ENCODE measurements around the gene ZFYVE27.

DNA sequence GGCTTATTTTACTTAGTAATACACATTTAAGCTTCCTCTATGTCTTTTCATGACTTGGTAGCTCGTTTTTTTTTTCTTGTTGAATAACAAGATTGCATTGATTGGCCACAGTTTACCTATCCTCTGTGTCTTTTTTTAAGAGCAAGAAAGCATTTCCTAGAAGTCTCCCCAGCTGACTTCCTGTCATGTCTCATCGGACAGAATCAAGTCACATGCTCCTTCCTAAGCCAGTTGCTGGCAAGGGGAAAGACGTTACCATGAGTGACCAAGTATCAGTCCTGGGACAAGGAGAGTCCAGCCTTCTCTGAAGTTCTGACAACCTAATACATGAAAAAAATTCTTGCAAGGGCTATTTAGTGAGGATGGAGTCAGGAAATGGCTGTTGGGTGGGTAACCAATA is 59.7 kb downstream of the ZFYVE27 start:
- TF ChIP-seq, protein P1, sequence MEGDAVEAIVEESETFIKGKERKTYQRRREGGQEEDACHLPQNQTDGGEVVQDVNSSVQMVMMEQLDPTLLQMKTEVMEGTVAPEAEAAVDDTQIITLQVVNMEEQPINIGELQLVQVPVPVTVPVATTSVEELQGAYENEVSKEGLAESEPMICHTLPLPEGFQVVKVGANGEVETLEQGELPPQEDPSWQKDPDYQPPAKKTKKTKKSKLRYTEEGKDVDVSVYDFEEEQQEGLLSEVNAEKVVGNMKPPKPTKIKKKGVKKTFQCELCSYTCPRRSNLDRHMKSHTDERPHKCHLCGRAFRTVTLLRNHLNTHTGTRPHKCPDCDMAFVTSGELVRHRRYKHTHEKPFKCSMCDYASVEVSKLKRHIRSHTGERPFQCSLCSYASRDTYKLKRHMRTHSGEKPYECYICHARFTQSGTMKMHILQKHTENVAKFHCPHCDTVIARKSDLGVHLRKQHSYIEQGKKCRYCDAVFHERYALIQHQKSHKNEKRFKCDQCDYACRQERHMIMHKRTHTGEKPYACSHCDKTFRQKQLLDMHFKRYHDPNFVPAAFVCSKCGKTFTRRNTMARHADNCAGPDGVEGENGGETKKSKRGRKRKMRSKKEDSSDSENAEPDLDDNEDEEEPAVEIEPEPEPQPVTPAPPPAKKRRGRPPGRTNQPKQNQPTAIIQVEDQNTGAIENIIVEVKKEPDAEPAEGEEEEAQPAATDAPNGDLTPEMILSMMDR (IDR thresholded peaks at IDR 0.05) = no peak
- TF ChIP-seq POLR2A (IDR thresholded peaks at IDR 0.05) (no peak), EP300 (IDR thresholded peaks at IDR 0.05) (no peak)
